Stomach smooth muscle (tissue), 2 donors: Measurements from ENCODE around the gene HSPB7.
"Not testable (repeated sequence)": the region's sequence is repeated elsewhere in the genome, so short reads cannot be mapped to it uniquely, and the experiment has no call there.

Experiments
- H3K27ac ChIP-seq: one replicate; pipeline ENCODE4 v1.7.0; 2013; ENCODE audit warnings: mild to moderate bottlenecking, low read length, inconsistent platforms
- H3K27me3 ChIP-seq, 2 donors: one replicate each; pipeline ENCODE4 v1.7.0; 2013; ENCODE audit warnings: low read length in 2 of 2; ENCODE audit not compliant: insufficient read depth in 2 of 2, control insufficient read depth in 1 of 2
- H3K36me3 ChIP-seq, 2 donors: one replicate each; pipeline ENCODE4 v1.7.0; 2013; ENCODE audit warnings: low read length in 2 of 2; ENCODE audit not compliant: control insufficient read depth in 2 of 2, insufficient read depth in 2 of 2
- H3K4me1 ChIP-seq: one replicate; pipeline ENCODE4 v1.7.0; 2013; ENCODE audit warnings: low read length; ENCODE audit not compliant: control insufficient read depth, insufficient read depth
- H3K4me3 ChIP-seq, 2 donors: one replicate each; pipeline ENCODE4 v1.7.0; 2013; ENCODE audit warnings: low read length in 2 of 2
- H3K9ac ChIP-seq, 2 donors: one replicate each; pipeline ENCODE4 v1.7.0; 2013; ENCODE audit warnings: low read length in 2 of 2, mild to moderate bottlenecking in 1 of 2
- H3K9me3 ChIP-seq, 2 donors: one replicate each; pipeline ENCODE4 v1.7.0; 2013; ENCODE audit warnings: low read length in 2 of 2; ENCODE audit not compliant: control insufficient read depth in 2 of 2
- donor health status: healthy.
- donor health status: Pancreatic carcinoma.

The HSPB7 gene

DNA sequence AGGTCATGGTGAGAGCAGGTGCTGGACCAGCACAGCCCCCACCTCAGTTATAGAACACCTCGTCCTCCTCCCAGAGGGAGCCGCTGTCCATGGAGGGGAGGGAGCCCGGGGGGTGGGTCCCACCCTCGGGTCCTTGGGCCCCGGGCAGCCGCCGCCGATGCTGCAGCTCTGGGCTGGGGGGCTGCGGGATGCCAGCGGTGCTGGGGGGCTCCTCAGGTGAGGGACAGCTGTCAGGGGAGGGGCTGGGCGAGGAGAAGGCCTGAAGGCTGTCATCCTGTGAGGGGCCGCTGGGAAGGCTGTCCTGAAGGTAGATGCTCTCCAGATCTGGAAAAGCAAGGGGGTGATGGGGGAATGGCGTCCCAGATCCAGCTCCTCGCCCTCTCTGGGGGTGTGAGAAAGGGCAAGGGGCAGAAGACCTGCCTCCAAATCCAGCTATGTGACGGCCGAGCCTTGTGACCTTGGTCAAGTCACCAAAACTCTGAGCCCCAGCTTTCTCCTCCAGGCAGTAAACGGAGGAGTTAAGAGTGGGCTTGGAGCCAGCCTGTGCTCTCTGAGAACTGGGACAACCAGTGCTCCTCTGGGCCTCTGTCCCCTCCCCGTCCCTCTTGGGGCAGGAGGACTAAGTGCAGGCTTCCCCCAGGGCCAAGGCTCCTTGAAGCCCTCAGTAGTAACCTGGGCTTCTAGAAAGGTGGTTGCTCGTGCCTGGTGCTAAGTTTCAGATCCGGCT is 40.7 kb upstream of the HSPB7 start:
- not testable (repeated sequence) for H3K9ac ChIP-seq, H3K36me3 ChIP-seq, H3K27me3 ChIP-seq, H3K27ac ChIP-seq, H3K4me3 ChIP-seq, H3K4me1 ChIP-seq, H3K9me3 ChIP-seq

DNA sequence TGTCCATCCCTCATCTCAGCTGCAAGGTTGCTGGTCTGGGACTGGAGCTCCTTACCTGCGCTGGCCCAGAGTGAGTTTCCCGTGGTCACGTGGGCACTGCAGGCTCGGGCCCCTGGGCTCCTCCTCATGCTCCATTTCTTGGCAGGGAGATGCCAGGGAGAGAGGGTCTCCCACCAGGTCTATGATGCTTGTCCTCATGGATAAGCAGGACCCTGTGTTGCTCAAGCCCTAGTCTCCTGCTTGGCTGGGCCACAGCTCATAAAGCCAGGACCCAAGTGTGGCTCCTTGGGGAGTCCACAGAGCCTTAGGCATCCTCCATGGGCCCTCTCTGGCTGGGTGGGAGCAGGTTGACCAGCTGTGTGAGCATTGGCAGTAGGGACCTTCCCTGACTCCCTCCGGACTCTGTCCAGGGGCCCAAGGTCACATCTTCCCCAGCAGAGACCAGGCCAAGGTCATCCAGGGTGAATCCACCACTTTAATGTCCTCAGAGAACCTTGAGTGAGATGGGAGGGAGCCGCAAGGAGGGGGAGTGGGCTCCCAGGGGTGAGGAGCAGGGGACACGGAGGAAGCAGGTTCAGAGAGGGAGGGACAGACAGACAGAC is 39.6 kb upstream of the HSPB7 start:
- not testable (repeated sequence) for H3K9ac ChIP-seq, H3K36me3 ChIP-seq, H3K27ac ChIP-seq, H3K9me3 ChIP-seq, H3K4me1 ChIP-seq, H3K4me3 ChIP-seq, H3K27me3 ChIP-seq

DNA sequence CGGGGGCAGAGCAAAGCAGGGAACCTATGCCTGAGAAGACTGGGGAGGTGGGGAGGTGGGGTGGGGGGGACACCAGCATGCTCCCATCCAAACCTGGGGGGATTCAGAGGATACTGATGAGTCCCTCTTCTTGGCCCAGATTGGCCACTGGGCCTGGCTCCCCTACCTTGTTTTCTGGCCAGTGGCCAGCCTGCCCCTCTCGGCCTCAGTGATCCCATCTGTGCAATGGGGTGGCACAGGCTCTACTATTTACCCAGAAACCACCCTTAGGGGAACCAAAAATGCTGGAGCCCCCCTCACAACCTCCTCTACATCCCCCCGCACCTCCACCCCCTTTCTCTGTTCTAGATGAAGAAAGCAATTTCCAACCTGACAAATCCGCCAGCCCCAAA is 38.7 kb upstream of the HSPB7 start:
- H3K4me1 ChIP-seq, H3K36me3 ChIP-seq, H3K27me3 ChIP-seq, H3K9ac ChIP-seq, H3K4me3 ChIP-seq, H3K9me3 ChIP-seq, H3K27ac ChIP-seq: not testable (repeated sequence)

DNA sequence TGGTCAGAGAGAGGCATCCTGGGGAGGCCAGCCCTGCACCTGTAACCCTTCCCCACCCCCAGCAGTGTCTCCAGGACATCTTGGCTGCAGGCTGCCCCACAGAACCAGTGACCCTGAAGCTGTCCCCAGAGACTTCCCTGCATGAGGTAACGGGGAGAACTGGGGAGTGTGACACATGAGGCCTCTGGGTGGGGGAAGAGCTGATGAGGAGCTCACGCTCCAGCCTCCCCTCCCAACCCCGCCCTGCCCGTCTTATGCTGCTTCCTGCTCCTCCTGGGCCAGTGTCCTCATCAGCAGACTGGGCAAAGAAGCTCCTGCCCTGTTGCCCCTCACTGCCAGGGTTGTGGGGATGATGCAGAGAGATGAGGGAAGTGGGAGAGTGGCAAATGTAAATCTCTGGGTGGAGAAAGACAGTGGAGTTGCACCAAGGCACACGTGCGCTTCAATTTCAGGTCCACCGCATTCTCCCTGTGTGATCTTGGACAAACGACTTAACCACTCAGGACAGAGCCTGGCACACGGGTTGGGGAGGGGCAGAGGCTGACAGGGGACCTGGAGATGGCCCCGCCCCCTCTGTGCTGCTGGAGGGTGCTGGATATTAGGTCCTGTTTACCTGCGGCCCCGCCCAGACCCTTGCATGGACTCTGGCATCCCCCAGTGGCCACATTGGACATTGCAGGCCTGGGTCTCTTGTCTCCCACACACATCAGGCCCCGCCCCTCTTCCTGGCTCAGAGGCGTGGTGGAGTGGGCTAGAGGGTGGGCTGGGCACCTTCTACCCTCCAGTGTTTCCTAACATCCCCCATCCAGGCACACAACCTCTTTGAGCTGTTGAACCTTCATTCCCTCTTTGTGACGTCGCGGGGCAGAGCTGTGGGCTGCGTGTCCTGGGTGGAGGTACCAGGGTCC is 38.0 kb upstream of the HSPB7 start:
- peaks cover 3% of the 10 kb centered on the region for H3K4me1 ChIP-seq
- H3K36me3 ChIP-seq, result no peaks in the 10 kb centered on the region
- H3K4me3 ChIP-seq, result no peak overlapping the region
- H3K9ac ChIP-seq, result no peak overlapping the region
- H3K27ac ChIP-seq, result no peak overlapping the region
- H3K9me3 ChIP-seq, result no peaks in the 10 kb centered on the region
- H3K27me3 ChIP-seq, result no peaks in the 10 kb centered on the region

DNA sequence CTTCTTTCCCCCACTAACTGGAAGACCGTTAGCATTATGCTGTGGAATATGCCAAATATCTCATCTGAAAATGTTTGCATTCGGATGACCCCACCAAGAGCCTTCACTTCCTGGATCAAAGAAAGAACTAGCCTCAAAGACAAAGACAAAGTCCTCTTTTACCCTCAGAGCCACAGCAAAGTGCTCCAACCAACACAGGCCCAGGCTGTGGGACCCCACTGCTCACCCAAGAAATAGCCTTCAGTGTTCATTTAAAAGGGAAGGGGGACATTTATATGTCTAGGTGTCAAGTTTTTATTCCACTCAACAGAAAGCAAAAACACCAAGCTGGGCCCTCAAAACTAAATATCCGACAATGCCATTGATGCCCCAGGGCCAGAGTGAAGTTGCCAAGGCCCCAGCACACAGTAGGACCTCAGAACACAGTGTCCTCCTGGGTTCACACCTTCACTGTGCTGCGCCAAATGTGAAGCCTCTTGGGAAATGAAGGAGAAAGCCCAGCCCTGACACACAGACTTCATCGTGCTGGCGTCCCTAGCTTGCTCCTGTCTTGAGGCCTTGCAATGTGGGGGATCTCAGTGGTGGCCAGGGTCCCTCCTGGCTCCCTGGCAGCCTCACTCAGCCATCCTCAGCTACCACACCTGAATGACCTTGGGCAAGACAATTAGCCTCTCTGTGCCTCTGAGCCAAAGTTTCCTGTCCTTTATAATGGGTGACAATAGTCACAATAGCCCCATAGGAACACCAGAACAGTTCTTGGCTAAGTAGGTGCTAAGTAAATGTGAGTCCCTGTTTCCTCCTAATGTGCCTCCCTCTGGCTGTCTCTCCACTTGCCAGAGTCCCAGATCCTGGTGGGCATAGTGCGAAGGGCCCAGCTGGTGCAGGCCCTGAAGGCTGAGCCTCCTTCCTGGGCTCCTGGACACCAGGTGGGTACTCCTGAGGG is 37.0 kb upstream of the HSPB7 start:
- H3K4me3 ChIP-seq, result no peak overlapping the region
- H3K36me3 ChIP-seq, result no peaks in the 10 kb centered on the region
- H3K4me1 ChIP-seq, result peaks cover 3% of the 10 kb centered on the region

DNA sequence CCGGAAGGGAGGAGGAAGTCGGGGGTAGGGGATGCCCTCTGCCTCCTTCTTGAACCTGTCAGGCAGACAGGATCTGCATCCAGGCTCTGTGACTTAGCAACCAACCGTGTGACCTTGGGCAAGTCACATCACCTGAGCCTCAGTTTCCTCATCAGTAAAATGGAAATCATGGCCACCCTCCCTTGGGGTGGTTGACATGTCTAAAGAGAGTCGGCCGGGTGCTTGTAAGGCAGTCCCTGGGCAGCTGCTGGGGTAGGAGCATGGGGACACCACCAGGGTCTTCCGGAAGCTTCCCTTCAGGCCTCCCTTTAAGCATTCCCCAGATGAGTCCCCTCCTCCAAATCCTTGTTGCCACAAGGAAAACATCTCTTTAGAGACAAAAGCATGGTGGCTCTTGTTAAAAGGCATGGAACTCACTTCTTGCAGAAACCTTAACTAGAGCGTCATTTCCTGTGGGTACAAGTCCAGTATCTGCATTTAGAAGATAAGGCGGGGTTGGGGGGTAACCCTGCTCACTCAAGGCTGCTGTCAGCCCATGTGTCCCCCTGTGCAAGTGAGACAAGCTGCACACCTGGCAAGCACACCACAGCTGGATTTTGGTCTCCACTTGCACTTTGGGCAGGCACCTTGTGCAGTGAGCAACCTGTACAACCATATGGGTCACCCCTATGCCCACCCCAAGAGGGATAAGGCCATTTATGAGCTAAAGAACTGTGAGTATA is 36.1 kb upstream of the HSPB7 start:
- Histone ChIP-seq H3K4me3 (no peak overlapping the region), H3K4me1 (peaks cover 3% of the 10 kb centered on the region), H3K9ac (no peak overlapping the region), H3K27me3 (no peaks in the 10 kb centered on the region), H3K27ac (no peak overlapping the region), H3K9me3 (no peaks in the 10 kb centered on the region), H3K36me3 (no peaks in the 10 kb centered on the region)

More for the DNA sequence above, 37.0 kb upstream of the HSPB7 start:
- H3K9ac ChIP-seq, result no peak overlapping the region
- no peaks in the 10 kb centered on the region for H3K9me3 ChIP-seq
- no peaks in the 10 kb centered on the region for H3K27me3 ChIP-seq
- H3K27ac ChIP-seq, result no peak overlapping the region

DNA sequence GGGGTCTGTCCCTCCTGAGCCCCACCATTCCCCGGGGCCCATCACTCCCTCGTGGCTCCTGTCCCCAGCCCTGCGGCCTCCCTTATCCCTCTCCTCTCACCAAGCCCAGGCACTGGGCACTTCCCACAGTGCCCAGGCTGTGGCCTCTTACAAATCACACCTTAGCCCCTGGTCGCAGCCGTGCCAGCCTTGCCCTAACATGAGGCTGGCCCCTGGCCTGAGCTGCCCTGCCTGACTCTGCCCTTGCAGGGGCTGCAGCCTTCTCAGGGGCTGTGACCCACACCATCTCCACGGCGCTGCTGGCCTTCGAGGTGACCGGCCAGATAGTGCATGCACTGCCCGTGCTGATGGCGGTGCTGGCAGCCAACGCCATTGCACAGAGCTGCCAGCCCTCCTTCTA is 34.1 kb upstream of the HSPB7 start:
- H3K9me3 ChIP-seq, H3K4me1 ChIP-seq, H3K9ac ChIP-seq: not testable (repeated sequence)

DNA sequence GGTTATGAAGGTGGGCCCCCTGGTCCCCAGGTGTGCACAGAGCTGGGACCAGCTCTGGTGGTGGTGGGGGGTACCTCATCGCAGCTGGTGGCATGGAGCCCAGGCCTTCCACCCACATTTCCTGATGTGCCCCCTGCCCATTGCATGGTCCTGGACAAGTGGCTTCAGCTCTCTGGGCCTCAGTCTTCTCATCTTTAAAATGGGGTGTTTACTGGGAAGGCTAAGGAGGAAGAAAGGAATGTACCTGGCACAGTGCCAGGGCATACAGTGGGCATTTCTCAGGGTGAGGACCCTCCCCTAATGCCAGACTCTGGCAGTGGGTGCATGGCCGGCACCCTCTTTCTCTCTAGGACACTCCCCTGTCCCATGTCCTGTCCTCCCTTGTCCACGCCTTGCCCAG is 33.2 kb upstream of the HSPB7 start:
- H3K27me3 ChIP-seq, result no peaks in the 10 kb centered on the region

More for the DNA sequence above, 34.1 kb upstream of the HSPB7 start:
- not testable (repeated sequence) for H3K4me3 ChIP-seq, H3K36me3 ChIP-seq, H3K27me3 ChIP-seq, H3K27ac ChIP-seq

DNA sequence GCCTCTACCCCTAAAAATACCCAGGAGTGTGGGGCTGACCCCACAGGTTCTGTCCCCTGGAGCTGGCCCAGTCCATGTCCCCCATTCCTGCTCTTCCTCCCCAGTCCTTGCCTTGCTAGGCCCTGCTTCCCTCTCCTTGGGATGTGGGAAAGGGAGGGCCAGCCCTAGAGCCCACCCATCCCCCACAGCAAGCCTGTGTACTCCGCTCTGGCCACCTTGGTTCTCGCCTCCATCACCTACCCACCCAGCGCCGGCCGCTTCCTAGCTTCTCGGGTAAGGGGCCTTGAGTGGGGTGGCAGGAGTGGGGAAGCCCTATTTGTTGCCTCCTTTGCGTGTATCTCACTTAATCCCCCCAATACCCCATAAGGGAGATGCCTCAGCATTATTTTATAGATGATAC is 32.5 kb upstream of the HSPB7 start:
- Histone ChIP-seq H3K36me3 (no peaks in the 10 kb centered on the region), H3K4me1 (peaks cover 3% of the 10 kb centered on the region)

More for the DNA sequence above, 33.2 kb upstream of the HSPB7 start:
- H3K27ac ChIP-seq, result no peak overlapping the region
- H3K36me3 ChIP-seq, result no peaks in the 10 kb centered on the region
- no peaks in the 10 kb centered on the region for H3K9me3 ChIP-seq
- no peak overlapping the region for H3K4me3 ChIP-seq
- H3K4me1 ChIP-seq, result peaks cover 6% of the 10 kb centered on the region
- no peak overlapping the region for H3K9ac ChIP-seq

More for the DNA sequence above, 32.5 kb upstream of the HSPB7 start:
- Histone ChIP-seq H3K27me3 (no peaks in the 10 kb centered on the region), H3K4me3 (no peak overlapping the region), H3K27ac (no peak overlapping the region), H3K9me3 (no peaks in the 10 kb centered on the region), H3K9ac (no peak overlapping the region)
